Activated naive CD8-positive, alpha-beta T cell treated with anti-CD3 and anti-CD28 coated beads, Interleukin-2, amount 50 U/mL, for 24 hours (primary cell): ENCODE data around the gene PRM3.

ENCODE experiments used
- ATAC-seq: fragments of 150-1000 bp; cut with Tn5 transposase; one replicate; pipeline ENCODE4 v1.10.0; 2021
- DNase-seq: peaks from one replicate; pipeline ENCODE4 v3.0.0; 2021
- H3K27ac Mint-ChIP-seq: one replicate; pipeline ENCODE4 v1.8.0; 2021; ENCODE audit warnings: mild to moderate bottlenecking, mixed read lengths
- H3K27me3 Mint-ChIP-seq: one replicate; pipeline ENCODE4 v1.8.0; 2021; ENCODE audit warnings: mixed read lengths
- H3K36me3 Mint-ChIP-seq: one replicate; pipeline ENCODE4 v1.8.0; 2021; ENCODE audit warnings: low read depth, mixed read lengths
- H3K4me1 Mint-ChIP-seq: one replicate; pipeline ENCODE4 v1.8.0; 2021; ENCODE audit warnings: mixed read lengths
- H3K4me3 Mint-ChIP-seq: one replicate; pipeline ENCODE4 v1.8.0; 2021; ENCODE audit warnings: mild to moderate bottlenecking, moderate library complexity, mixed read lengths
- H3K9me3 Mint-ChIP-seq: one replicate; pipeline ENCODE4 v1.8.0; 2021; ENCODE audit warnings: mixed read lengths

PRM3 gene

DNA sequence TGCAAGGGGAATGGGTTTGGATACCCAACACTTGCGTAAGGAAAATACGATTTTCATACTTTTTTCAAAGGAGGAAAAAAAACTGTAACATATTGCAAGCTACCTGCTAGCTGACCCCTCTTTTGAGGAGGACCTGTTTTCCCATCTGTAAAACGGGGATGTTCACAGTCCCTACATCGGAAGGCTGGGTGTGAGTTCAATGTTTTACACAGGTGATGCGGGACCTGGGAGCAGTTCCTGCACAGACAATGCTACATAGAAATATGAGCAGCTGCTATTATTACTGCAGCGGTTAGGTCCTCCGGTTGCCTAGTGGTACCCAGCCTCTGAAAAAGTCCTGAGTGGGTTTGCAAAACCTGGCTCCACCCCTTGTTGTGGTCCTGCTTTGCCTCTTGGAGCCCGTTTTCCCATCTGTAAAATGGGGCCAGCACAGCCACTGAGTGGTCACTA is 20.9 kb downstream of the PRM3 start:
- peaks cover 48% of the 10 kb centered on the region for H3K4me1 Mint-ChIP-seq
- H3K9me3 Mint-ChIP-seq = no peaks in the 10 kb centered on the region
- DNase-seq (no peak), ATAC-seq (no peak)
- peak overlapping the region; percentile 97 for H3K27ac Mint-ChIP-seq
- peaks cover 42% of the 10 kb centered on the region for H3K36me3 Mint-ChIP-seq
- H3K4me3 Mint-ChIP-seq = peak overlapping the region; percentile 94
- peaks cover 2% of the 10 kb centered on the region for H3K27me3 Mint-ChIP-seq

- peak overlapping the region; percentile 97 for H3K27ac Mint-ChIP-seq
- DNase-seq (peak; percentile 81), ATAC-seq (peak; percentile 30)
- H3K27me3 Mint-ChIP-seq = peaks cover 2% of the 10 kb centered on the region
- H3K4me1 Mint-ChIP-seq = peaks cover 46% of the 10 kb centered on the region
- peak overlapping the region; percentile 94 for H3K4me3 Mint-ChIP-seq
- peaks cover 42% of the 10 kb centered on the region for H3K36me3 Mint-ChIP-seq
- H3K9me3 Mint-ChIP-seq = no peaks in the 10 kb centered on the region
Observed at GRCh38 chr16:11251525-11252481, 21.6 kb downstream of the PRM3 start.

GRCh38 chr16:11250786-11251524 is 22.5 kb downstream of the PRM3 start:
- peaks cover 42% of the 10 kb centered on the region for H3K36me3 Mint-ChIP-seq
- H3K4me1 Mint-ChIP-seq = peaks cover 49% of the 10 kb centered on the region
- DNase-seq (no peak), ATAC-seq (no peak)
- peak overlapping the region; percentile 94 for H3K4me3 Mint-ChIP-seq
- H3K27me3 Mint-ChIP-seq = peaks cover 2% of the 10 kb centered on the region
- H3K27ac Mint-ChIP-seq = peak overlapping the region; percentile 97
- no peaks in the 10 kb centered on the region for H3K9me3 Mint-ChIP-seq

DNA sequence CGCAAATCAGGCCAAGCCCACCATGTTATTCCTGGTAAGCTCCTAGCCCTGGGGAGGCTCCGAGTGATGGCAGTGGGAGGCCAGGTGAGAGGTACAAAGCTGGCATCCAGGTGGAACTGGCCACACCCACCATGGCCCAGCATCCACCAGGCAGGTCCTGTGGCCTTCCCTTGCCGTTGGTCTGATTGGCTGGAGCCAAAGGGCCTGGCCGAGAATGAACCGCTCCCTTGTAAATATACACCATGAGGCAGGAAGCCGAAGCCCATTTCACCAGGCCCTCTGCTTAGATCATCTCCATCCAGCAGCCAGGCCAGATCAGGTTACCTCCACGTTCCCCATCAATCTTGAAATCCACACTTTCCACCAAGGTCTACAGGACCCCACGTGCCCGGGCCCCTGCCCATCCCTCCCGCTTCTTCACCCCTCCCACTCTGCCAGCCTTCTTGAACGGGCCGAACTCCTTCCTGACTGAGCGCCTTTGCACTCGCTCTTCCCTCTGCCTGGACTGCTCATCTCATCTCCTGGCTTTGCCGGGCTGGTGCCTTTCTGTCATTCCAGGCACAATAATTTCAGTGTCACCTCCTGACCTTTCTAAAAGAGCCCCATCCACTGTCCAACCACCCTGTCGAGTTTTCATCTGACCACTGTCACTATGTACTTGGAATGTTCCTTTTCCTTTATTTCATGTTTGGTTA is 23.2 kb downstream of the PRM3 start:
- H3K27me3 Mint-ChIP-seq = peaks cover 2% of the 10 kb centered on the region
- no peak overlapping the region for H3K27ac Mint-ChIP-seq
- H3K4me3 Mint-ChIP-seq = no peak overlapping the region
- ATAC-seq = no peak
- no peak for DNase-seq
- H3K36me3 Mint-ChIP-seq = peaks cover 40% of the 10 kb centered on the region
- peaks cover 57% of the 10 kb centered on the region for H3K4me1 Mint-ChIP-seq
- H3K9me3 Mint-ChIP-seq = no peaks in the 10 kb centered on the region

DNA sequence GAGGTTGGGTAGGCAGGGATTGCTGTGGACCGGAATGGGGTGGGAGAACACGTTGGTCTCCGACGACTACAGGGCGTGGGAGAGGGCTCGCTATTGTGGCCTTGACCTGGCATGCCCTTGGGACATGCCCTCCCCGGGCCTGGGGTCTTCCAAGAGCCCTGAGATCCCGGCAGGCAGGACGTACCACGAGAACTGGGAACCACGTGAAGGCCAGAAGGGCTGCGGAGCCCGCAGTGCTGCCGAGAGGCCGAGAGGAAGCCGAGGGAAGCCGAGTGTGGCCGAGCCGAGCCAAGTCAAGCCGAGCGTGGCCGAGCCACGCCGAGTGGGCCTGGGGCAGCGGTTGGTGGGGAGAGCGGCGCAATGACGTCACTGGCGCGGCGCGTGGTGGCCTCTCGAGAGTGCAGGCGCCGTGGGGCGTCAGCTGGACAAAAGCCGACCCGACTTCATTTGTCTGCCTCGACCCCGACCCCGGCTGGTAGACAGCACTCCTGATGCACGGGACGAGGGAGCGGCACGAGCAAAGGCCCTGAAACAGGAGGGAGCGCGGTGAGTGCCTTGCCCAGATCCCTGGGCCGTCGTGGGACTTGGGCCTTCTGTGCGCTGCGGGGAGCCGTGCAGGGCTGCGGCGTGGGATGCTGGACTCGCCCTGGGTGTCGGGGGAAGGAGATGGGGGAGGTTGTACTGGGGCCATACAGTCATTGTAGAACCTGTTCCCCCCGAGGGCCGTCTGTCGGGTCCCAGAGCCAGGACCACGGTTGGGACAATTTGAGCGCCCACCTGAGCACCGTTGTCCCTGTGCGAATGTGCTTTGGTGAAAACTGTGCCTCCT is 24.0 kb downstream of the PRM3 start:
- peaks cover 38% of the 10 kb centered on the region for H3K36me3 Mint-ChIP-seq
- no peak for ATAC-seq
- peaks cover 2% of the 10 kb centered on the region for H3K27me3 Mint-ChIP-seq
- peaks cover 61% of the 10 kb centered on the region for H3K4me1 Mint-ChIP-seq
- no peak overlapping the region for H3K4me3 Mint-ChIP-seq
- H3K27ac Mint-ChIP-seq = peak overlapping the region; percentile 22
- no peak for DNase-seq
- H3K9me3 Mint-ChIP-seq = no peaks in the 10 kb centered on the region

DNA sequence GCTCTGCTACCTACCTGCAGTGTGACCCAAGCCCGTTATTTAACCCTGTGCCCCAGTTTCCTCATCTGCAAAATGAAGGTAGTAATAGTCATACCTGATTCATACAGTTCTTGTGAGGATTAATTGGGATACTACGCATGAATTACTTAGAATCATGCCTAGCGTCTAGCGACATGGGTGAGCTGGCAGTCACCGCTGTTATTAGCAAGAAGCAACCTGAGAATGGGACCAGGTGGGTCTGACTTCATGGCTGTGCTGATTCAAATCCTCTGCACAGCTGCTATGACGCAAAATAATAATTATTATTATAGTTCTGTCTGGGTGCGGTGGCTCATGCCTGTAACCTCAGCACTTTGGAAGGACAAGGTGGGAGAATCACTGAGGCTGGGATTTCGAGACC is 25.3 kb downstream of the PRM3 start:
- H3K9me3 Mint-ChIP-seq = no peaks in the 10 kb centered on the region
- H3K36me3 Mint-ChIP-seq = peaks cover 25% of the 10 kb centered on the region
- DNase-seq = no peak
- no peak for ATAC-seq
- H3K4me1 Mint-ChIP-seq = peaks cover 53% of the 10 kb centered on the region
- H3K27me3 Mint-ChIP-seq = peaks cover 2% of the 10 kb centered on the region
- no peak overlapping the region for H3K4me3 Mint-ChIP-seq
- no peak overlapping the region for H3K27ac Mint-ChIP-seq

DNA sequence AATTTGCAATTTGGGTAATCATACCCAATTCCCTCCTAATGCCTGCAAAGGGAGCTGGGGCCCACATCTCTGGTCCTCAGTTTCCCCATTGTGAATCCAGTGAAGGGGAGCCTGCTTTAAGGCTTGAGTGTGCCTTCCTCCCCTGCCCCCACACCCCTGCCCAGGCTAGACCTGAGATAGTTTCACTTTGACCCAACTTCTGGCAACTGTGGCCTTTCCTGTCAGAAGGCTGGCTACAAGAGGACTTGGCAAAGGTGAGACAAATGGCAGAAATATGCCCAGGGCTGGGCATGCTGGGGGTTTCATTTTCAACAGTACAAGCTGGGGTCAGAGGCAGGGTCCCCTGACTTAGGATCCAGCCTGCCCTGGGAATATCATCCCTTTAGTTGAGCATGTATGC is 27.4 kb downstream of the PRM3 start:
- Mint-ChIP-seq H3K27ac (no peak overlapping the region), H3K9me3 (no peaks in the 10 kb centered on the region), H3K27me3 (no peaks in the 10 kb centered on the region), H3K36me3 (peaks cover 10% of the 10 kb centered on the region), H3K4me3 (no peak overlapping the region), H3K4me1 (peaks cover 35% of the 10 kb centered on the region)
- ATAC-seq (peak; percentile 61), DNase-seq (no peak)

DNA sequence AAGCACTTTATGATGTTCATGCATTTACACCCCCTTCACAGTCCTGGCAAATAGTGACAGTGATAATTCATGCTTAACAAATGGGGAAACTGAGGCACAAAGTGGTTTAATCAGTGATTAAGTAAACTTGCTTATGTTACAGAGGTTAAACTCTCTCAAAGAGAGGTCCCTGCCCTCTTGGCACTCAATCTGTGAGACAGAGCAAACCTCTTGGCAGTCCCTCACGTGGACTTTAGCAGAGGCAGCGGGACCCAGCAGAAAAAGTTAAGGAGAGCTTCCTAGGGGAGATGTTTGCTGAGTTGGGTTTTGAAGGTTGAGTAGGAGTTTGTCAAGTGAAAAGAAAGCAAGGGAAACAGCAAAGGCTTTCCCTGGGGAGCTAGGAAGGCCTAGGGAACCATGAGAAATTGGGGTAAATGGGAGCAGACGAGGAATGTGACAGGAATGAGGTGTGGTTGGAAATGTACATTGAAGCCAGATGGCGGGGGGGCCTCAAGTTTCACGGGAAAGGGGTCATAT is 28.1 kb downstream of the PRM3 start:
- ATAC-seq (no peak), DNase-seq (no peak)
- H3K9me3 Mint-ChIP-seq = no peaks in the 10 kb centered on the region
- H3K27ac Mint-ChIP-seq = peak overlapping the region; percentile 19
- no peaks in the 10 kb centered on the region for H3K27me3 Mint-ChIP-seq
- H3K4me1 Mint-ChIP-seq = peaks cover 31% of the 10 kb centered on the region
- peaks cover 6% of the 10 kb centered on the region for H3K36me3 Mint-ChIP-seq
- no peak overlapping the region for H3K4me3 Mint-ChIP-seq

DNA sequence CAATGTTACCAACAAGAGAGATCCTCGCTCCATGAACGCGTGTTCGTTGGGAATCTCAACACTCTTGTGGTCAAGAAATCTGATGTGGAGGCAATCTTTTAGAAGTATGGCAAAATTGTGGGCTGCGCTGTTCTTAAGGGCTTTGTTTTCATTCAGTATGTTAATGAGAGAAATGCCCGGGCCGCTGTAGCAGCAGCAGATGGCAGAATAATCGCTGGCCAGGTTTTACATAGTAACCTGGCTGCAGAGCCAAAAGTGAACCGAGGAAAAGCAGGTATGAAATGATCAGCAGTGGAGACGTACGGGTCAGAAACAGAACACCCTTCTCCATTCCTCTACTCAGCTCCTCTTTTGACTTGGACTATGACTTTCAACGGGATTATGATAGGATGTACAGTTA is 30.8 kb downstream of the PRM3 start:
- H3K27me3 Mint-ChIP-seq = no peaks in the 10 kb centered on the region
- H3K9me3 Mint-ChIP-seq = no peaks in the 10 kb centered on the region
- no peak for ATAC-seq
- no peak overlapping the region for H3K4me3 Mint-ChIP-seq
- peaks cover 34% of the 10 kb centered on the region for H3K4me1 Mint-ChIP-seq
- H3K27ac Mint-ChIP-seq = no peak overlapping the region
- no peak for DNase-seq
- H3K36me3 Mint-ChIP-seq = no peaks in the 10 kb centered on the region

DNA sequence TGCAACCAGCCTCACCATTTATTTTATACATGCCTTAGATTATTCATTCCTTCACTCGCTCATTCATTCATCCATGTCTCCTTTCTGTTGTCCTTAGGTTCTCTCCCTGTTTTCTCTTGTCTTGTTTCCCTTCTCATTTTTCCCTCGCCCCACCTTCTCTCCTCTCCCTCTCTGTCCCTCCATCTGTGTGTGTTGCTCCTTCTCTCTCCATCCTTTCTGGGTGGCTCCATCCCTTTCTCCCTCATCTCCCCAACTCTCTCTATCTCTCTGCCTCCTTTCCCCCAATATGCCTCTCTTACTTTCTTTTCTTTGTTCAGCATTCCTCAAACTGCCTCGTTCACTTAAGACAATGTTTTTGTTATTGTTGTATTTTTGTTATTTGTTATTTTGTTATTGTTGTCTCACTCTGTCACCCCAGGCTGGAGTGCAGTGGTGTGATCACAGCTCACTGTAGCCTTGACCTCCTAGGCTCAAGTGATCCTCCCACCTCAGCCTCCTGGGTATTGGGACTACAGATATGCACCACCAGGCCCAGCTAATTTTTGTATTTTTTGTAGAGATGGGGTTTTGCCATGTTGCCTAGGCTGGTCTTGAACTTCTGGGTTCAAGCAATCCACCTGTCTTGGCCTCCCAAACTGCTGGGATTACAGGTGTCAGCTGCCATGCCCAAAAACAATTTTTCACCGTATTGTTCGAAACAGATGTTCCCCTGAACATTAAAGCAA is 31.8 kb downstream of the PRM3 start:
- Mint-ChIP-seq H3K4me3 (no peak overlapping the region), H3K27me3 (no peaks in the 10 kb centered on the region), H3K4me1 (peaks cover 35% of the 10 kb centered on the region), H3K9me3 (no peaks in the 10 kb centered on the region), H3K36me3 (no peaks in the 10 kb centered on the region), H3K27ac (no peak overlapping the region)
- DNase-seq (no peak), ATAC-seq (no peak)

GRCh38 chr16:11240636-11241473 is 32.6 kb downstream of the PRM3 start:
- Mint-ChIP-seq H3K4me3 (no peak overlapping the region), H3K9me3 (no peaks in the 10 kb centered on the region), H3K27me3 (no peaks in the 10 kb centered on the region), H3K36me3 (no peaks in the 10 kb centered on the region), H3K27ac (no peak overlapping the region), H3K4me1 (peaks cover 31% of the 10 kb centered on the region)
- DNase-seq (no peak), ATAC-seq (no peak)

- no peak for DNase-seq
- H3K9me3 Mint-ChIP-seq = no peaks in the 10 kb centered on the region
- no peak overlapping the region for H3K4me3 Mint-ChIP-seq
- ATAC-seq = peak; percentile 80
- no peak overlapping the region for H3K27ac Mint-ChIP-seq
- H3K36me3 Mint-ChIP-seq = no peaks in the 10 kb centered on the region
- H3K27me3 Mint-ChIP-seq = no peaks in the 10 kb centered on the region
- H3K4me1 Mint-ChIP-seq = peaks cover 31% of the 10 kb centered on the region
Observed at GRCh38 chr16:11239644-11240632, 33.5 kb downstream of the PRM3 start.
